ENCODE data around the gene ERVFRD-1. TPM values are rescaled to one million over a fixed set of nuclear protein-coding genes. Genes with fewer than 3 reads are reported as not detected.
A peak's percentile ranks its signal among the peaks of the same experiment; 100 is the strongest.

The ERVFRD-1 gene
- total and polyA plus RNA-seq, 2 donors (not counting 3 experiments of a cell fraction or from before 2014, with no cell fraction given) = not detected

DNA sequence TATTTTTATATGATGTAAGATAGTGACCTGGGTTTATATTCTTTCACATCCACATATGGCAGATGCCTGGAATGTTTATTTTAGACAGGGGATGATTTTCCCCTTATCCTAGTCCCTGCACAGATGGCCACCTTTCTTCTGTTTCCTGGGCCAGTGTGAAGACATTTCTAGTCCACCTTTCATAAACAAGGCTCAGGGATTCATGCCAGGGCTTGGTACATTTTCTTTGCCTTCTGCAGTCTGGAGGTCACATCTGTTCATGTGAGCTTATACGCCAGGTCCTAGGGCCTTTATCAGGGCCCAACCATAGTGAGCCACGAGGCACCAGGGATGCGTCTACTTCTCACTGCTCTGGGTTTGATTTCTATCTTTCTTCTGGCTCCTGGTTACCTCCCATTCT is 38.0 kb upstream of the ERVFRD-1 start:
- TF ChIP-seq MAX (IDR thresholded peaks at IDR 0.05; ENCODE audit: insufficient read depth, insufficient read length) = no peak
- H3K9ac ChIP-seq (replicated peaks; ENCODE audit: extremely low read depth, insufficient read depth, low read length) = no peak overlapping the region
- no peaks in the 10 kb centered on the region for H3K36me3 ChIP-seq (ENCODE audit: control insufficient read depth in 2 of 2, extremely low read depth in 1 of 2, insufficient read depth in 2 of 2, low read length in 2 of 2)
- dilution Hi-C loops (cut with MboI; ENCODE audit: extremely low pct_ligation_motif_present, low sequenced_read_pairs) (loop anchor here (25.0 kb wide), 1 partner anchor 338 kb away; no protein-coding TSS in a partner anchor), intact Hi-C loops (cut with micrococcal nuclease) (no loop called here)
- ChIA-PET POLR2A (no interaction called here), CTCF (interaction anchor here (1.4 kb wide), 1 partner anchor 347 kb away, joined by 3 read pairs; no protein-coding TSS in a partner anchor)
- no peak overlapping the region for H3K4me3 ChIP-seq (replicated peaks in 1 of 3; ENCODE audit: insufficient read depth in 1 of 3, low read depth in 1 of 3, low read length in 3 of 3)
- BruUV-seq (replicated peaks) = no TSS peak
- H3K4me1 ChIP-seq (ENCODE audit: control insufficient read depth, extremely low read depth, insufficient read depth, low read length) = no peaks in the 10 kb centered on the region
- H2AFZ ChIP-seq (ENCODE audit: low read depth, low read length) = no peak overlapping the region
- no peaks in the 10 kb centered on the region for H3K9me1 ChIP-seq (replicated peaks; ENCODE audit: control insufficient read depth, extremely low read depth, insufficient read depth, low read length)
- H3K9me3 ChIP-seq (replicated peaks; ENCODE audit: control insufficient read depth, insufficient read depth, low read length) = no peaks in the 10 kb centered on the region
- H3K27me3 ChIP-seq (ENCODE audit: control insufficient read depth in 2 of 2, insufficient read depth in 2 of 2, low read length in 2 of 2) = no peaks in the 10 kb centered on the region
- FAIRE-seq = no peak
- no peak for DNase-seq (ENCODE audit: low read depth, low spot score)
- no peaks in the 10 kb centered on the region for H3K79me2 ChIP-seq (ENCODE audit: control insufficient read depth, insufficient read depth, low read length)
- no peak overlapping the region for H3K4me2 ChIP-seq (ENCODE audit: insufficient read depth, low read length)
- H4K20me1 ChIP-seq (replicated peaks; ENCODE audit: control insufficient read depth, extremely low read depth, insufficient read depth, low read length) = no peaks in the 10 kb centered on the region
- no peak overlapping the region for H3K27ac ChIP-seq (ENCODE audit: insufficient read depth, low read depth, low read length)

DNA sequence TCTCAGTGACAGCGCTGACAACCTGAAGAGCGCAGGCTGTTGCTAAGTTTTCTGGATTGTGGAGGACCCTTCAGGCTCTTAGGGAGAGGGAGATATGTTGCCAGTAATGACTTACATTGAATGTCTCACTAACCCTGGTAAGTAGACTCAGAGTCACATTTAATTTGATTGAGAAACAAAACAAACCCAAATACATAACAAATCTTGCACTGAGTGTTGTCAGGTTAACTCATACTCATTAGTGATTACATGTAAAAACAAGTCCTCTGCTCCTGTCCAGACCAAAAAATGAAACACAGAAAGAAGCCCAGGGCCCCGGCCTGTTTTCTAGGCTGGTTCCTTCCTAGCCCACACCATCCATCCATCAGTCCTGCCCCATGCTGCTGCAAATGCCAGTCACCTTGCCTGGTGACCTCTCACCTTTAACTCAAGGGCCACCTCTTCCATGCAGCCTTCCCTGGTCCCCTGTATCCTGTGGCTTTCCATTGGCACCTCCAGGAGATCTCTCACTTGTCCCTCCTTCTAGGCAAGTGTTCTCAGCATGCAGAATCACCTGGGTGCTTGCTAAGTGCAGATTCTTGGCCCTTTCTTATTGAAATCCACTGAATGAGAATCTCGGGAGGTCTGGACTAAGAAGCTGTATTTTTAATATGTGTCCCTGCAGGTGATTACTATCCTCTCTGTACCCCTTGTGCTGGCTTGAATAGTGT is 34.7 kb upstream of the ERVFRD-1 start:
- no peak overlapping the region for H3K4me3 ChIP-seq (replicated peaks in 1 of 3; ENCODE audit: insufficient read depth in 1 of 3, low read depth in 1 of 3, low read length in 3 of 3)
- H3K27ac ChIP-seq (ENCODE audit: insufficient read depth, low read depth, low read length) = no peak overlapping the region
- no TSS peak for BruUV-seq (replicated peaks)
- TF ChIP-seq GATA2 (IDR thresholded peaks at IDR 0.05; ENCODE audit: insufficient read depth, insufficient read length, low read depth, low read length) = no peak
- TF ChIP-seq MAX (IDR thresholded peaks at IDR 0.05; ENCODE audit: insufficient read depth, insufficient read length) = no peak
- no peak for TF ChIP-seq EZH2 (IDR thresholded peaks at IDR 0.05; ENCODE audit: borderline replicate concordance, low read depth, low read length, severe bottlenecking)
- TF ChIP-seq, protein P1, sequence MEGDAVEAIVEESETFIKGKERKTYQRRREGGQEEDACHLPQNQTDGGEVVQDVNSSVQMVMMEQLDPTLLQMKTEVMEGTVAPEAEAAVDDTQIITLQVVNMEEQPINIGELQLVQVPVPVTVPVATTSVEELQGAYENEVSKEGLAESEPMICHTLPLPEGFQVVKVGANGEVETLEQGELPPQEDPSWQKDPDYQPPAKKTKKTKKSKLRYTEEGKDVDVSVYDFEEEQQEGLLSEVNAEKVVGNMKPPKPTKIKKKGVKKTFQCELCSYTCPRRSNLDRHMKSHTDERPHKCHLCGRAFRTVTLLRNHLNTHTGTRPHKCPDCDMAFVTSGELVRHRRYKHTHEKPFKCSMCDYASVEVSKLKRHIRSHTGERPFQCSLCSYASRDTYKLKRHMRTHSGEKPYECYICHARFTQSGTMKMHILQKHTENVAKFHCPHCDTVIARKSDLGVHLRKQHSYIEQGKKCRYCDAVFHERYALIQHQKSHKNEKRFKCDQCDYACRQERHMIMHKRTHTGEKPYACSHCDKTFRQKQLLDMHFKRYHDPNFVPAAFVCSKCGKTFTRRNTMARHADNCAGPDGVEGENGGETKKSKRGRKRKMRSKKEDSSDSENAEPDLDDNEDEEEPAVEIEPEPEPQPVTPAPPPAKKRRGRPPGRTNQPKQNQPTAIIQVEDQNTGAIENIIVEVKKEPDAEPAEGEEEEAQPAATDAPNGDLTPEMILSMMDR (IDR thresholded peaks at IDR 0.05; ENCODE audit: extremely low read depth in 1 of 2, insufficient read depth in 1 of 2, low read depth in 1 of 2, low read length in 2 of 2) = no peak
- no peak for TF ChIP-seq JUN (IDR thresholded peaks at IDR 0.05; ENCODE audit: borderline replicate concordance, insufficient read depth, insufficient read length, low read depth)
- TF ChIP-seq POLR2A (IDR thresholded peaks at IDR 0.05; ENCODE audit: low read depth, low read length) = no peak
- no peak for TF ChIP-seq POLR2AphosphoS5 (IDR thresholded peaks at IDR 0.05; ENCODE audit: insufficient read depth, low read depth, low read length)
- no peak for TF ChIP-seq FOS (IDR thresholded peaks at IDR 0.05; ENCODE audit: borderline replicate concordance, insufficient read depth, low read length)
- TF ChIP-seq MYC (IDR thresholded peaks at IDR 0.05; ENCODE audit: low read depth, low read length) = no peak
- no peaks in the 10 kb centered on the region for H3K79me2 ChIP-seq (ENCODE audit: control insufficient read depth, insufficient read depth, low read length)
- dilution Hi-C loops (cut with MboI; ENCODE audit: extremely low pct_ligation_motif_present, low sequenced_read_pairs) (loop anchor here (25.0 kb wide), 1 partner anchor 341 kb away; no protein-coding TSS in a partner anchor), intact Hi-C loops (cut with micrococcal nuclease) (no loop called here)
- FAIRE-seq (peak; percentile 46), DNase-seq (ENCODE audit: low read depth, low spot score) (no peak)
- H3K4me1 ChIP-seq (ENCODE audit: control insufficient read depth, extremely low read depth, insufficient read depth, low read length) = no peaks in the 10 kb centered on the region
- H2AFZ ChIP-seq (ENCODE audit: low read depth, low read length) = no peak overlapping the region
- H3K9me3 ChIP-seq (replicated peaks; ENCODE audit: control insufficient read depth, insufficient read depth, low read length) = no peaks in the 10 kb centered on the region
- H3K4me2 ChIP-seq (ENCODE audit: insufficient read depth, low read length) = no peak overlapping the region
- ChIA-PET POLR2A (no interaction called here), CTCF (interaction anchor here (3.7 to 4.0 kb wide), 2 partner anchors 350 to 429 kb away, joined by 32 to 136 read pairs; no protein-coding TSS in a partner anchor)
- H3K9me1 ChIP-seq (replicated peaks; ENCODE audit: control insufficient read depth, extremely low read depth, insufficient read depth, low read length) = no peaks in the 10 kb centered on the region
- H3K9ac ChIP-seq (replicated peaks; ENCODE audit: extremely low read depth, insufficient read depth, low read length) = no peak overlapping the region
- H3K27me3 ChIP-seq (ENCODE audit: control insufficient read depth in 2 of 2, insufficient read depth in 2 of 2, low read length in 2 of 2) = no peaks in the 10 kb centered on the region
- no peaks in the 10 kb centered on the region for H4K20me1 ChIP-seq (replicated peaks; ENCODE audit: control insufficient read depth, extremely low read depth, insufficient read depth, low read length)
- no peaks in the 10 kb centered on the region for H3K36me3 ChIP-seq (ENCODE audit: control insufficient read depth in 2 of 2, extremely low read depth in 1 of 2, insufficient read depth in 2 of 2, low read length in 2 of 2)
